ENCODE measurements around the gene ASB11.

DNA sequence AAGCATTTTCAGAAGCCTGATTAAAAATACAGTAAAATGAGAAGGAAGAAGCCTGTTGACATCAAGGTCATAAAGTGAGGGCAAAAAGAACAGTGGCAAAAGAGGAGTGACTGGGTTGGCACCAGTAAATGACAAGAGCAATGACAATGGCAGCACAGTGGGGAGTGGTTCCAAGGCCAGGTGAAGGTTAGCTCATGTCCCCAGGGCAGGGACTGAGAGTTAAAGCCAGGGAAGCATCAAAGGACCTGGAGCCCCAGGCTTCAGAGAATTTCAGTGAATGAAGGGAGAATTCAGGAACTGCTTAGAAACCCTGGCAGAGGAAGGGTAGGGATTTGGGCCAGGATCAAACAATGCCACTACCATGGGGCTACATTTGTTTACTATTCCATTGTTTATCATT lies 28.7 kb upstream of the ASB11 start:
- TF ChIP-seq, protein P1, sequence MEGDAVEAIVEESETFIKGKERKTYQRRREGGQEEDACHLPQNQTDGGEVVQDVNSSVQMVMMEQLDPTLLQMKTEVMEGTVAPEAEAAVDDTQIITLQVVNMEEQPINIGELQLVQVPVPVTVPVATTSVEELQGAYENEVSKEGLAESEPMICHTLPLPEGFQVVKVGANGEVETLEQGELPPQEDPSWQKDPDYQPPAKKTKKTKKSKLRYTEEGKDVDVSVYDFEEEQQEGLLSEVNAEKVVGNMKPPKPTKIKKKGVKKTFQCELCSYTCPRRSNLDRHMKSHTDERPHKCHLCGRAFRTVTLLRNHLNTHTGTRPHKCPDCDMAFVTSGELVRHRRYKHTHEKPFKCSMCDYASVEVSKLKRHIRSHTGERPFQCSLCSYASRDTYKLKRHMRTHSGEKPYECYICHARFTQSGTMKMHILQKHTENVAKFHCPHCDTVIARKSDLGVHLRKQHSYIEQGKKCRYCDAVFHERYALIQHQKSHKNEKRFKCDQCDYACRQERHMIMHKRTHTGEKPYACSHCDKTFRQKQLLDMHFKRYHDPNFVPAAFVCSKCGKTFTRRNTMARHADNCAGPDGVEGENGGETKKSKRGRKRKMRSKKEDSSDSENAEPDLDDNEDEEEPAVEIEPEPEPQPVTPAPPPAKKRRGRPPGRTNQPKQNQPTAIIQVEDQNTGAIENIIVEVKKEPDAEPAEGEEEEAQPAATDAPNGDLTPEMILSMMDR (IDR thresholded peaks at IDR 0.05; ENCODE audit: low read depth, low read length) = no peak
- no peak for TF ChIP-seq EZH2phosphoT487 (IDR thresholded peaks at IDR 0.05; ENCODE audit: low read depth)

Data from OCI-LY3 (cell line).